GM18498 (cell line): ENCODE results near the gene SLC12A7.

Experiments
- ATAC-seq: cut with Tn5 transposase; IDR thresholded peaks from one replicate; pipeline ENCODE4 v1.9.1; 2021; ENCODE audit warnings: mild to moderate bottlenecking, moderate library complexity; ENCODE audit not compliant: unreplicated experiment

SLC12A7 gene

GRCh38 chr5:1054799-1055775, 56.8 kb downstream of the SLC12A7 start:
- ATAC-seq = no peak

- no peak for ATAC-seq
Measured at GRCh38 chr5:1054018-1054798, 57.7 kb downstream of the SLC12A7 start.

DNA sequence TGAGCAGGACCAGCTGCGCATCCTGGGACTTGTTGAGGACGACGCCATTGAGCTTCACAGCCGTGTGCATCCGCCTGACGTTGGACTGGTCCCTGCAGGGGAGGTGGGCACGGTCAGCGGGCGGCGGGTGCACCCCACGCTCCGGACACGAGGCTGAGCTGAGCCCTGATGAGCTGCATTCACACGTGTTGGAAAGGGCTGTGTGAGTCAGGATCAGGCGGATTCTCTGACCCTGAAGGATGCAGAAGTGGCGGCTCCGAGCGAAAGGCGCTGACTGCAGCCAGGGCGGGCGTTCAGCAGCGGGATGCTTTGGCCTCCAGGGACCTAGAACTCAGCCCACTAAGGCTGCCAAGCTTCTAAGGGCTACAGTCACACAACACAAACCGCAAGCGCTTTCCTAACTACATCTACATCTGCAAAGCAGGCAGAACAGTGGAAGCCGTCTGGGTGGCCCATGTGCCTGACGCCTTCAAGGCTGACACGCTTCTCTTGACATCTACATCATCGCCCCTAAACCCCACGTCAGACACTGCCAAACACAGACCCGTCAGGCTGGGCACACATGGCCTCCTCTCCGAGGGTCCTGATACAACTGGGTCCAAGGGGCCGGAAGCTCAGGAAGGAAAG, 58.4 kb downstream of the SLC12A7 start:
- no peak for ATAC-seq

- no peak for ATAC-seq
Measured at GRCh38 chr5:1052641-1053390, 59.0 kb downstream of the SLC12A7 start.

DNA sequence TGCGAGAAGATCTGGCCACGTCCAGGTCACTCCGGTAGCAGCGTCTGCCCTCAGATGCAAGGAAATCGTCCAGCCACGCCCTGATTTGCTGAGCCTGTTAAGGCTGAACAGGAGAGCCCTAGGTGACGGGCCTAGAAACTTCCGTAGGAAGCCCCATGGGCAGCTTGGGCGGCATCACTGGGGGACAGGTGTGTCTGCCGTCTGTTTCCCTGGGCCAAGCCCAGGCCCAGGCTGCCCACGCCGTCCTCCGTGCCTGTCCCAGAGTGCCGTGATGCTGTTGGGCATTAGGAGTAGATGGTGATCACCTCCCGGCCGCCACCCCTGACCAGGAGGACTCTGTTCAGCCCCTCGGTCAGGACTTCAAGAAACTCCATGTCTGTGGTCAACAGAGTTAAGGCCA, 59.8 kb downstream of the SLC12A7 start:
- no peak for ATAC-seq

DNA sequence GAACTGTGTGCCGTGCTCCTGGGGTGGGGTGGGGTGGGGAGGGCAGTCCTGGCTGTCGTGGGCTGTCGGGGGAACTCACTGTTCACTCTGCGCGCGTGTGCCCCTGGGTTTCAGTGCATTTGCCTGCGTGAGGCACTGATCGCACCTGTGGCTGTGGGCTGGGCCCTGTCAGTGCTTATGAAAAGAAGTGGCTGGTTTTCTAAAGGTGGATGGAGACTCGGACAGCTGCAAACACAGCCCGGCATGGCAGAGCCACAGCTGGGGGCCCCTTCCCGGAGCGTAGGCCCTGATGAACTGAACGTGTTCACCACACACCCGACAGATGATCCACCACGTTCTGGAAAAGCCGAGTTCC, 60.5 kb downstream of the SLC12A7 start:
- no peak for ATAC-seq

DNA sequence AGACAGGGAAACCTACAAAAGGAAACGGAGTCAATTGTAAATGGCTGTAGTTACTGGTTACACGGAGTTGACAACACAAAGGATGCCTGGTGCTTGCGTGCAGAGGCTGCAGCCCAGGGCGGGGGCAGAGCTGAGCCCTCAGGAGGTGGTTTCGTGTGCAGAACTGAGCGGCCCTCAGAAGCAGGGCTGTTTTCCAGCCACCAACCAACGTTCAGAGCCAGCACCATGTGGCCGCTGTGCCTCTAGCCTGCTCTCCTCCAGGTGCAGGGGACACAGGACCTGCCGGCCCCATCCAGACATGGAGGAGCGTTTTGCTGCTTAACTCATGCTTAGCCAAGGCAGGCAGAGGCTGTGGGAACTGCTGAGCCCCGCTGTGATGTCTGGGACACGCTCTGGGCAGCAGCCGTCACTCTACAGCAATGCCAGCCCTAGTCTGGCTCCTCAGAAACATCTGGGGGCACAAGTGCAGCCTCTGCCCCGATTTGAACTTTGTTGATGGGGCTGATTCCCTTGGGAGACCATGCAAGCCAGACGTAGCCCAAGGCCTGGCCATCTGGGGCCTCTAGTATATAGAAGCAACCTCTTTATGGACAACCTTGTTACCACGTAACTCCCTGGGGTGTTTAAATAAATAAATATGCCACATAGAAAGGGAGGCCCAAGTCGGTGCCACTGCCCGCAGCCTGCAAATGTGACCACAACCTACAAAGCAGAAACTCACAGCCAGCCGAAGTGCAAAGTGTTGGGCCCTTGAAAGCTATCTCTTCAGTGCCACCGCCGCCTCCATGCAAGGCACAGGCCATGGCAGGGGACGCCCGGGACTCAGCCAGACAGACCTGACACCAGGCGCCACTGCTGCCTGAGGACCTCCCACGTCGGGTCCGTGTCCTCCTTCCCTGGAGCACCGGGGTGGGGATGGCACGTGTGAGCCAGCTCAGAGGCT, 61.2 kb downstream of the SLC12A7 start:
- ATAC-seq = no peak

- no peak for ATAC-seq
Measured at GRCh38 chr5:1048861-1049838, 62.7 kb downstream of the SLC12A7 start.

DNA sequence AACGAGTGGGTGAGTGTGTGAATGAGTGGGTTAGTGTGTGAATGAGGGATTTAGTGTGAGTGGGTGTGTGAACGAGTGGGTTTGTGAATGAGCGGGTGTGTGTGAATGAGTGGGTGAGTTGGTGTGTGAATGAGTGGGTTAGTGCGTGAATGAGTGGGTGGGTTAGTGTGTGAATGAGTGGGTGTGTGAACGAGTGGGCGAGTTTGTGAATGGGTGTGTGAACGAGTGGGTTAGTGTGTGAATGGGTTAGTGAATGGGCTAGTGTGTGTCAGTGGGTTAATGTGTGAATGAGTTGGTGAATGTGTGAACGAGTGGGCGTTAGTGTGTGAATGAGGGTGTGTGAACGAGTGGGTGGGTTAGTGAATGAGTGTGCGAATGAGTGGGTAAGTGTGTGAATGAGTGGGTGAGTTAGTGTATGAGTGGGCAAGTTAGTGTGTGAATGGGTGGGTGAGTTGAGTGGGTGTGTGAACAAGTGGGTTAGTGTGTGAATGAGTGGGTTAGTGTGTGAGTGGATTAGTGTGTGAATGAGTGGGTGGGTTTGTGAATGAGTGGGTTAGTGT, 63.6 kb downstream of the SLC12A7 start:
- ATAC-seq = no peak

GRCh38 chr5:1047332-1047965, 64.4 kb downstream of the SLC12A7 start:
- ATAC-seq = no peak

DNA sequence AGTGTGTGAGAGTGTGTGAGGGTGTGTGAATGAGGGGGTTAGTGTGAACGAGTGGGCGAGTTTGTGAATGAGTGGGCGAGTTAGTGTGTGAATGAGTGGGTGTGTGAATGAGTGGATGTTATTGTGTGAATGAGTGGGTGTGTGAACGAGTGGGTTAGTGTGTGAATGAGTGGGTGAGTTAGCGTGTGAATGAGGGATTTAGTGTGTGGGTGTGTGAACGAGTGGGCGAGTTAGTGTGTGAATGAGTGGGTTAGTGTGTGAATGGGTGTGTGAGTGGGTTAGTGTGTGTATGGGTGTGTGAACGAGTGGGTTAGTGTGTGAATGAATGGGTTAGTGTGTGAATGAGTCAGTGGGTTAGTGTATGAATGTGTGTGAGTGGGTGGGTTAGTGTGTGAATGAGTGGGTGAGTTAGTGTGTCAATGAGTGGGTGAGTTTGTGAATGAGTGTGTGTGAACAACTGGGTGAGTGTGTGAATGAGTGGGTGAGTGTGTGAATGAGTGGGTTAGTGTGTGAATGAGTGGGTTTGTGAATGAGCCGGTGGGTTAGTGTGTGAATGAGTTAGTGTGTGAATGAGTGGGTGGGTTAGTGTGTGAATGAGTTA, 65.8 kb downstream of the SLC12A7 start:
- ATAC-seq = no peak

GRCh38 chr5:1044117-1044516, 67.7 kb downstream of the SLC12A7 start:
- no peak for ATAC-seq

DNA sequence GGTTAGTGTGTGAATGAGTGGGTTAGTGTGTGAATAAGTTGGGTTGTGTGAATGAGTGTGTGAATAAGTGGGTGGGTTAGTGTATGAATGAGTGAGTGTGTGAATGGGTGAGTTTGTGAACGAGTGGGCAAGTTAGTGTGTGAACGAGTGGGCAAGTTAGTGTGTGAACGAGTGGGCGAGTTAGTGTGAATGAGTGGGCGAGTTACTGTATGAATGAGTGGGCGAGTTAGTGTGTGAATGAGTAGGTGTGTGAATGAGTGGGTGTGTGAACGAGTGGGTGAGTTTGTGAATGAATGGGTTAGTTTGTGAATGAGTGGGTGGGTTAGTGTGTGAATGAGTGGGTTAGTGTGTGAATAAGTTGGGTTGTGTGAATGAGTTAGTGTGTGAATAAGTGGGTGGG, 68.5 kb downstream of the SLC12A7 start:
- ATAC-seq = no peak

GRCh38 chr5:1042626-1043025, 69.2 kb downstream of the SLC12A7 start:
- ATAC-seq = no peak

GRCh38 chr5:1041225-1042143, 70.4 kb downstream of the SLC12A7 start:
- no peak for ATAC-seq

DNA sequence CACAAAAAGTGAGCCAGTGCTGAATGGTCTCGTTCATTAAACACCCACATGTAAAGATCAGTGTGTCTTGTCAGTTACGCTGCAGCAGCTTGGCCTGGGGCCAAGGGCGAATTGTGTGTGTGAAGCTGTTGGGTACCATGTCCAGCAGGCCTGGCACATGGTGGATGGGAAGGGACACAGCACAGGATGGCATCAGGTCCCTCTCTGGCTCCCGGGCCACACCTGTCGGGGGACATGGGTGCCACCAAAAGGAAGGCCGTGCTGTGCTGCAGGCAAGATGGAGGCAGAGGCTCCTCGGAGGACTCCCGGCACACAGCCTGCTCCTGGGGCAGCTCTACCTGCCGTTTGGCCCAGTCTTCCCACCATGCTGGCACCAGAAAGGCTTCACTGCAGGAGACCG, 71.3 kb downstream of the SLC12A7 start:
- no peak for ATAC-seq
